T-helper 2 cell treated with Interferon-gamma antibody and Interleukin-4, amounts not matched to agents 100 ng/mL and 5 ng/mL, for 36 hours (primary cell): ENCODE results near the gene PER2. TPM values are rescaled to one million over a fixed set of nuclear protein-coding genes. Genes with fewer than 3 reads are reported as not detected.
"Not testable (repeated sequence)": the region's sequence is repeated elsewhere in the genome, so short reads cannot be mapped to it uniquely, and the experiment has no call there.

Experiments
- intact Hi-C: fragments of 100-400 bp; cut with micrococcal nuclease; formaldehyde crosslinking; loops from one replicate; pipeline ENCODE4 v1.15.1; 2023
- total RNA-seq: library from RNA; stranded (reverse); gene quantifications from 2 replicates; pipeline ENCODE4 v1.2.3, GENCODE V29; 2022

Gene PER2, protein sequence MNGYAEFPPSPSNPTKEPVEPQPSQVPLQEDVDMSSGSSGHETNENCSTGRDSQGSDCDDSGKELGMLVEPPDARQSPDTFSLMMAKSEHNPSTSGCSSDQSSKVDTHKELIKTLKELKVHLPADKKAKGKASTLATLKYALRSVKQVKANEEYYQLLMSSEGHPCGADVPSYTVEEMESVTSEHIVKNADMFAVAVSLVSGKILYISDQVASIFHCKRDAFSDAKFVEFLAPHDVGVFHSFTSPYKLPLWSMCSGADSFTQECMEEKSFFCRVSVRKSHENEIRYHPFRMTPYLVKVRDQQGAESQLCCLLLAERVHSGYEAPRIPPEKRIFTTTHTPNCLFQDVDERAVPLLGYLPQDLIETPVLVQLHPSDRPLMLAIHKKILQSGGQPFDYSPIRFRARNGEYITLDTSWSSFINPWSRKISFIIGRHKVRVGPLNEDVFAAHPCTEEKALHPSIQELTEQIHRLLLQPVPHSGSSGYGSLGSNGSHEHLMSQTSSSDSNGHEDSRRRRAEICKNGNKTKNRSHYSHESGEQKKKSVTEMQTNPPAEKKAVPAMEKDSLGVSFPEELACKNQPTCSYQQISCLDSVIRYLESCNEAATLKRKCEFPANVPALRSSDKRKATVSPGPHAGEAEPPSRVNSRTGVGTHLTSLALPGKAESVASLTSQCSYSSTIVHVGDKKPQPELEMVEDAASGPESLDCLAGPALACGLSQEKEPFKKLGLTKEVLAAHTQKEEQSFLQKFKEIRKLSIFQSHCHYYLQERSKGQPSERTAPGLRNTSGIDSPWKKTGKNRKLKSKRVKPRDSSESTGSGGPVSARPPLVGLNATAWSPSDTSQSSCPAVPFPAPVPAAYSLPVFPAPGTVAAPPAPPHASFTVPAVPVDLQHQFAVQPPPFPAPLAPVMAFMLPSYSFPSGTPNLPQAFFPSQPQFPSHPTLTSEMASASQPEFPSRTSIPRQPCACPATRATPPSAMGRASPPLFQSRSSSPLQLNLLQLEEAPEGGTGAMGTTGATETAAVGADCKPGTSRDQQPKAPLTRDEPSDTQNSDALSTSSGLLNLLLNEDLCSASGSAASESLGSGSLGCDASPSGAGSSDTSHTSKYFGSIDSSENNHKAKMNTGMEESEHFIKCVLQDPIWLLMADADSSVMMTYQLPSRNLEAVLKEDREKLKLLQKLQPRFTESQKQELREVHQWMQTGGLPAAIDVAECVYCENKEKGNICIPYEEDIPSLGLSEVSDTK (N-terminal part only)
- 17.6 and 19.4 TPM in 2 replicates for total RNA-seq

DNA sequence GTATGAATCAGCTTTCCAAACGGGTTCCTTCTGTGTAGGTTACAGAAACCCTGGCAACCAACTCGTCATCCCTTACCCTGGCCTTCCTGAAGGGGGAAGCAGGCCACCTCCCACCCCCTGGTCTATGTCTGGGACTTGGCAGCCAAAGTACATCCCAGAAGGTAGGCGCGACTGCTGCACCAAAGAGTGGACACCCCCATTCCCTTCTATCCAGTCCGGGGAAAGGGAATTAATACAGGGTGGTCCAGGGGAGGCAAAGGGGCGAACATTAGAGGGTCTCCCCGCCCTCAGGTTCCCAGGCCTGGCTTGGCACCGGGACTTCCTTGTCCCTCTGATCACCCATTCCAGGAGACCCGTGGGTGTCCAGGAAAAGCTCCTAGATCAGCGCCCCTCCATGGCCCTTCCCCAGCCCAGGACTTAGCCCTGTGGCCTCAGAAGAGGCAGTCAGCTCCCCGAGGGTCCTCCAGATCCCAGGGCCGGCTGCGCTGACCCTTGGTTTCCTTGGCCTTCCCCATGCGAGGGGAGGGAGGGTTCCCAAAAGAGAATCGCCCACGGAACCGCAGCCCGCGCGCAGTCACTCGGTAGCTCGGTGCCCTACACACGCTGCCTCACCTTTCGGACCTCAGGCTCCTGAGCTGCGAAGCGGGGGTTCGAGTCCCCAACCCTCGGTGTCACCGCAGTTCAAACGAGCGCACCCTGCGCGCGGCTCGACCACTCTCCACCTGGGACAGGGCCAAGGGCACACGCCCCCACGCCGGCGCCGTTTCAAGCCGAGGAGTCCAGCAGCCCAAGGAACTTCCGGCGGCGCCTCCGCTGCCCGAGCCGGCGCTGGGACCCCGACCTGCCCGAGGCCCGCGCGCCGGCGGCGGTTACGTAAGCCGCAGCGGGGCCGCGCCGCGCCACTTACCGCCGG, at the start of gene PER2:
TSS of gene PER2 (minus strand) at position 874 of the 913 bp plus-strand sequence. CDS start 10,674 bp downstream, outside the sequence.
- intact Hi-C loops = loop anchor here (1.0 to 5.0 kb wide), 8 partner anchors 32 to 1114 kb away; partner anchors contain the start of genes ASB1, HDAC4, HES6 and ILKAP

DNA sequence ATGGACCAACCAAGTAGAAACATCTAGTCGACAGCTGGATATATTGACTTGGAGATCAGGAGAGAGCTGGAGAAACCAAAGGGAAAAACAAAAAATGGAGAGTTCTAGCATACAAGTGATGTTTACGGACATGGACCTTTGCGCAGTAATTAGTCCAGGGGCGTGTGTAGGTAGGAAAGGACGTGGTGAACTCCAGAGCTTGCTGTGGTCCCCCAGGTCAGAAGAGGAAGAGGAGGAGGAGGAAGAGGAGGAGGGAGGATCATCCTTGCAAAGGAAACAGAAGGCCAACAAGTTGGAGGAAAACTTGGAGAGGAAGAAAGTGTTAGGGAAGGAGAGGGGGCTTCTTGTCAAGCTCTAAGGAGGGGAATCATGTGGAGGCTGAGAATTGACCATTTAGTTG, 49.4 kb upstream of the PER2 start:
- intact Hi-C loops = no loop called here

DNA sequence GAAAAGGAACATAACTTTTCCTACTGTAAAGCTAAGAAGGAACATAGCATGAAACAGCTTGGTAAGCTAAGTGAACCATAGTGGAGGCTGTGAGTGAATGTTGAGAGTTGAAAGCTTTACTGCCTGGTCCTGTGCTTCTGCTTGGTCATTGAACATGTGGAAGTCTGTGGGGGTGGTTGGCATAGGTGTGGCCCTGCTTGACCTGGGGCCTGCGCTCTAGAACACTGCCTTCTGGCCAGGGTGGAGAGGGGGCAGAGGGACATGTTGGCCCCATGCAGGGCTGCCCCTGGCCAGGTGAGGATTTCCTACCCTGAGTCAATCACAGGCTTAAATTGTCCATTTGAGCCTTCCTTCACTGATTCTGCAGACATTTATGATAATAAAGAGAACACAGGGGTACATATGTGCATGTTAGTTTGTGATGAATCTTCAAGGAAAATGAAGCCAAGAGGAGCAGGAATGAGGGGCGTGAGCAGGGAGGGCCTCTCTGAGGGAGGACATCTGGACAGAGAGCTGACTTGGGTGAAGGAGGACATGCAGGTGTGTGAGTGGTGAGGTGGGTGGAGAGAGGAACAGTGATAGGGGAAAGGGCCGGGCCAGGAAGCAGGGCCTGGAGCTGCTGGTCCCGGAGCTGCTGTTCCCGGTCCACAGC, 48.5 kb upstream of the PER2 start:
- intact Hi-C loops = no loop called here

DNA sequence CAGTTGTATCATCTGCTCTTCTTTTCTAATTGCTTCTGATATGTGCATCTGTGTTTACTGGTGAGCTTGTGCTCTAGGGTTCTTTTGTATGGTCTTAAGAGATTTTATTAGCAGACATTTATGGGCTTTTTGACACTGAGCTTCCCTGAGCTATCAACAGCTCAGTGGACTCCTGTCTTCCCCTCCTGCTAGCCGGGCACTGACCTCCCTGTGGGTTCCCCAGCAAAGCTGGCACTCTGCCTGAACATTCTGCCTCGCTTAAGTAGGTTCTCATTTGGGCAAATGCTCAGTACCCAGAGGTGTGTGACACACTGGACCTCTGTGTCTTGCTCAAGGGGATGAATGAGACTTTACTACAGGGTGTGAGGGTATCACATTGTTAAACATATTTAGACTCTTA, 47.7 kb upstream of the PER2 start:
- intact Hi-C loops = no loop called here

DNA sequence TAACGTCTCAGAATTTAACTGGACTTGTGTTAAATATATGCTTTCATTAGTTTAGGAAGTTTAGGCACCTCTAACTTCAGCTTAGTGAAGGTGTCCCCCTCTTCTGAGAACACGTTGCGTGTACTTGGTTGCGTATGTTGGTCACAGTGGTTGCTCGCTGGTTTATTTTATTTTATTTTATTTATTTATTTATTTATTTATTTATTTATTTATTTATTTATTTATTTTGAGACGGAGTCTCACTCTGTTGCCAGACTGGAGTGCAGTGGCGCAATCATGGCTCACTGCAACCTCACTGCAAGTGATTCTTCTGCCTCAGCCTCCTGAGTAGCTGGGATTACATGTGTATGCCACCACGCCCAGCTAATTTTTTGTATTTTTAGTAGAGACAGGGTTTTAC, 47.2 kb upstream of the PER2 start:
- intact Hi-C loops = not testable (repeated sequence)

DNA sequence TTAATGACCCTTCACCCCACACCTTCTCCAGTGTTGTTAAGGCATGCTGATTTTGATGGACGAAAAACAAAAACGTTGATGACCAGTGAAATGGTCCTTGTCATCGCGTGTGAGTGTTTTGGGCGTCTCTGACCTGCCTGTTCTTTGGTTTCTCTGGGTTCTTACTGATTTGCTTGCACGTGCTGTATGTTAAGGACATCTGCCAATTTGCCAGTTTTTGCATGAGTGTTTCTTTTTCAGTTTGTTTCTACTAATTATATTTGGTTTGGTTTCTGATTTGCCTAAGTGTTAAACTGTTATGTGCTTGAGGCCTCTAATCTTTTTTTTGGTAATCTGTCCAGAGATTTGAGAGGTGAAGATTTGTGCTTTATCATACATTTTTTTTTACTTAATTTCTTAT, 46.5 kb upstream of the PER2 start:
- intact Hi-C loops = no loop called here

DNA sequence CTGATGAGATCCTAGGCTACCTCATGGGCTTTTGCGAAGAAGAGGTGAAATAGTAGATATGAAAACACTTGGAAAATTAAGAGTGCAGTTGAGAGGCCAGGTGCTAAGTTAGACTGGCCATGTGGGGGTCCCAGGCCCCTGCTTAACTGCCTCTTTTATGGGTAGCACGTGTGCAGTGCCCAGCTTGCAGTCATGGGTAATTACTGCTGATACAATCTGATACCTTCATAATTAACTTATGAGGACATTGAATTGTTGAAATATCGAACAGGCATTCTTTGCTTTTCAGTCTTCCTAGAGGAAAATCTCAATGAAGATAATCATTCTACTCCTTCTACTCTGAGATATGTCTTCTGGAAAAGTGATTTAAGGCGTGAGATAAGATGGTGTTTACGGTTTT, 43.5 kb upstream of the PER2 start:
- intact Hi-C loops = no loop called here

DNA sequence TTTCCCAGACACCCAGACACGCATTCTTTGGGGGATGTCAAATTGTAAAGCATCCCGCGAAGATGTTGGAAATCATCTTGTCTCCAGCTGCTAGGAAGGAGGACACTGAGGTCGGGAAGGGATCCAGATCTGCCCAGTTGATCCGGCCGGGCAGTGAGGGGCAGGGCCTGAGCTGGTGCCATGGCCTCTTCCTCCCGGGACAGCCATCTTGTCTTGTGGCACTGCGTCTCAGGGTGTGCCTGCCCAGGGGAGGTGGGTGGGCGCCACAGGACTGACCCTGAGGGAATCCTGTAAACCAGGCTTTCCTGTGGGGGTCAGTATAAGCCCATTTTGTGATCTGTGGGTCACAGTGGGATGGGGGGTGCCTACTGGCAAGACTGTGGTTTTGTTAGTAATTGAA, 42.0 kb upstream of the PER2 start:
- intact Hi-C loops = no loop called here

DNA sequence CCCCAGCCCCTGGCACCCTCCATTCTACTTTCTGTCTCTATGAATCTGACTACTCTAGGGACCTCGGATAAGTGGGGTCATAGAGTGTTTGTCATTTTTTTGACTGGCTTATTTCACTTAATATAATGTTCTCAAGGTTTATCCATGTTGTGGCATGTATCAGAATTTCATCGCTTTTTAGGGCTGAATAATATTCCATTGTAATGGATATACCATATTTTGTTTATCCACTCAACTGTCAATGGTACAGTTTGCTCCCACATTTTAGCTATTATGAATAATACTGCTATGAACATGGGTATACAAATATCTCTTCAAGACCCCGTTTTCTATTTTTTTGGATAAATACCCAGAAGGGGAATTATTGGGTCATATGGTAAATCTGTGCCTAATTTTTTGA, 39.3 kb upstream of the PER2 start:
- intact Hi-C loops = no loop called here

DNA sequence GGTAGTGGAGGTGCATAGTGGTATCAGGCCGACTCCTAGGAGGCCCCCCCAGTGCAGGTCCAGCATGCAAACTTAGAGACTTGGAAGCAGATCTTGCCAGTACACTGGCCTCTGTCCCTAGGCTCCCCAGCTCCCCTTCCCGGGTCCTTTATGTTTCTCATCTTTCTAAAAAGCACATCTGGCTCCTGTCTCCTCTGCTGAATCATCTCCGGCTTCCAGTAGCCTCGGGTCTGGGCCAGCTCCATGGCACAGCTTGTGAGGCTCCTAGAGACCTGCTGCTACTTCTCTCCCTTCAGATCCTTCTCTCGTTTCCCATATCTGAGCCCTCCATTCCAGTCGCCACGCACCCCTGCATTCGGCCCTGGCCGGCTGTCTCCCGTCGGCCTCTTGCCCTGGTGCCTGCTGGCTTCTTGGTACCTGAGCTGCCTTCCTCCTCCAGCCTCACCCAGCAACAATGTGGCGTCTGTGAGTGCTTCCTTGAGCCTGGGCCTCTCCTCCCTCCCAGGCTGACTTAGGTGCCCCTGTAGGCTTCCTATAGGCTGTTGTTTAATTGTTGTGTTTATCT, 38.5 kb upstream of the PER2 start:
- intact Hi-C loops = no loop called here

DNA sequence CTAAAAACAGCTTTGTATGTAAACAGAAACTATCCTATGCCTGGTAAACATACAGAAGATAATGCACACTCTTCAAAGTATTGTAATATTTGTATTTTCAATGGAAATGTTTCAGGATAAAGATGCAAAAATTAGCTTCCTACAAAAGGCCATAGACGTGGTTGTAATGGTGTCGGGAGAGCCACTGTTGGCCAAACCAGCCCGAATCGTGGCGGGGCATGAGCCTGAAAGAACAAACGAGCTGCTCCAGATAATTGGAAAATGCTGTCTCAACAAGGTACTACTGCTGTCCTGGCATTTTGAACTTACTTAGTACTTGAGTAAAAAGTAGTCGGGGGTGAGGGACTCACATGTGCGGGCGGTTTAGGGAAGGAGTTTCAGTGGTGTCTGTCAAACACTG, 37.3 kb upstream of the PER2 start:
- intact Hi-C loops = no loop called here

DNA sequence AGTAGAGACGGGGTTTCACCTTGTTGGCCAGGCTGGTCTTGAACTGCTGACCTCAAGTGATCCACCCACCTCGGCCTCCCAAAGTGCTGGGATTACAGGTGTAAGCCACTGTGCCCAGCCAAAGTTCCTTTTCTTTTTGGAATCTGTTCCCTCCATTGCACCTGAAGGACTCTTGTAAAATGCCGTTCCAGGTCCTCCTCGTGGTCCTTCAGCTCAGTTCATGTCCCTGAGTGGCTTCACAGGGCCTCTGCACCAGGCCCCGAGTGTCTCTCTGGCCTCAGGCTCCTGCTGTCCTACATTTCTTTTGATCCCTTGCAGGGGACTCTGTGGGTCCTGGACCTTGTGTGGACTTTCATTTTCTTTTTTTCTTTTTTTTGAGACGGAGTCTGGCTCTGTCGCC, 35.8 kb upstream of the PER2 start:
- intact Hi-C loops = not testable (repeated sequence)

DNA sequence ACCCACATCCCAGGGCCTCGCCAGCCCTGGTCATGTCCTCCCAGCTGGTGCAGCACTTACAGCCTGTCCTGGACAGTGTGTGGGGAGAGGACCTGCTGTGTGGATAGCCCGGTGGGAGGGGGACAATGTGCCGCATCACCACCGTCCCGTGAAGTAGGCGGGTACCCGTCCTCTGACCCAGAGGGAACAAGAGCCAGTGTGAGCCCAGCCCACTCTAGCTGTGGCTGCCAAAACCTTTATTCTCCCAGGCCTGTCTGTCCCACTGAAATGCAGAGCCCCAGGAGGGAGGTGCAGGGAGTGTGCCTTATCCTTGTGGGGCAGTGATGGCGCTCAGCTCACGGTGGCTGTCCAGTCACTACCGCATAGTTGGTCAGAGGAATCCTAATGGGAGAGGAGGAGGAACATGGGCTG, 33.6 kb upstream of the PER2 start:
- intact Hi-C loops = no loop called here

DNA sequence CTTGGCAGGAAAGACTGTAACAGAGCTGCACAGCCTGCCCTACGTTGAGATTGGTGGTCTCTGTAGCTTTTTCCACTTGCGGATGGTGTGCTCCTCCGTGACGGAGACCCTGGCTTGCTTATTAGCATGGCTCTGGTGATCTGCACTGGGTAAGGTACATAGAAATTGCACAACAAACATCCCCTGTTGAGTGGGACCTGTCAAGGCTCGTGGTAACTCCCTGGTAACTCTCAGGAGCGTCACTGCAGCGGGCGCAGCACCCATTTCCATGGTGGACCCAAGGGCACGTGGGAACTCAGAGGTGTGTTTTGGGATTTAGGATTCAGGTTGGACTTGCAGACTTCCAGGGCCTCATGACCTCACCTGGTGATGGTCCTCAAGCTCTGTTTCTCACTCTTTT, 33.1 kb upstream of the PER2 start:
- intact Hi-C loops = no loop called here

DNA sequence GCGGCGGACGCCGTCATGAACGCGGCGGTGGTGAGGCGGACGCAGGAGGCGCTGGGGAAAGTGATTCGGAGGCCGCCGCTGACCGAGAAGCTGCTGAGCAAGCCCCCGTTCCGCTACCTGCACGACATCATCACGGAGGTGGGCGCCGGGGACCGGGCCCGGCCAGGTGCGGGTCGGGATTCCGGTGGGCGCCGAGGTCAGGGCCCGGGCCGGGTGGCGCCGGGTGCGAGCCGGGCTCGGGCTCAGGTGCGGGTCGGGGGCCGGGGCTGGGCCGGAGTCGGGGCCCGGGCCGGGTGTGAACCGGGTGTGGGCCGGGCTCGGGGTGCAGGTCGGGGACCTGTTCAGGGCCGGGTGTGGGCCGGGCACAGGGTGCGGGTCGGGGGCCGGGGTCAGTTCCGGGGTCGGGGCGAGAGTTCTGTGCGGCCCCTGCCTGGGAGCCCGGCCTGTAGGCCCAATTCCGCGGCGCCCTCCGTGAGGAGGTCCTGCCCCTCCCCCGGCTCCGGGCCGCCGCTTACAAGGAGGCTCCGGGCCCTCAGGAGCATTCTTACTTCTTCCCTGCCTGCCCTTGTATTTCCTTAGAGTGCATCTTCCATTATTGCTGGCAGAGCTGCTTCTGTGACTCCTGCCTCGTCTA, 32.4 kb upstream of the PER2 start:
- intact Hi-C loops = loop anchor here (1.0 kb wide), 2 partner anchors 32 to 106 kb away; partner anchors contain the start of genes ASB1 and PER2

DNA sequence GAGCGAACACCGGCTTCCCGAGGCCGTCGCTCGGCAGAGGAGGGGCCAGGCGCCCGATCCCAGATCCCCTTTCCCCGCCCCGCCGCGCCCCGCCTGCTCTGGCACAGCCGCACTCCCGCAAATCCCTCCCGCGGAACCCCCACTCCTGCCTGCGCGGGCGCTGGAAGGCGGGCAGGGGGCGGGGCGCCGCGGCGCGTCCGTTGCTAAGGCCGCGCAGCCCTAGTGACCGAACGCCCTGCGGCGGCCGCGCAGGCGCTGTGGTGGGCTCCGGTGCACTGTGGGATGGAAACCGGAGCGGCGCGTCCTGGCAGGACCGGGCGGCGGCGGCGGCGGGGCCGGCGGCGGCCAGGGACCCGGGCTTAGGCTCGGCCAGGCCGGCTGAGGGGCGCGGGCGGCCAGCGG, 31.8 kb upstream of the PER2 start, which contains the start of gene TRAF3IP1:
TSS of gene TRAF3IP1 (plus strand) at position 273 of the 402 bp plus-strand sequence. CDS start 145 bp downstream, outside the sequence.
- intact Hi-C loops = loop anchor here (1.0 kb wide), 2 partner anchors 32 to 106 kb away; partner anchors contain the start of genes ASB1 and PER2

DNA sequence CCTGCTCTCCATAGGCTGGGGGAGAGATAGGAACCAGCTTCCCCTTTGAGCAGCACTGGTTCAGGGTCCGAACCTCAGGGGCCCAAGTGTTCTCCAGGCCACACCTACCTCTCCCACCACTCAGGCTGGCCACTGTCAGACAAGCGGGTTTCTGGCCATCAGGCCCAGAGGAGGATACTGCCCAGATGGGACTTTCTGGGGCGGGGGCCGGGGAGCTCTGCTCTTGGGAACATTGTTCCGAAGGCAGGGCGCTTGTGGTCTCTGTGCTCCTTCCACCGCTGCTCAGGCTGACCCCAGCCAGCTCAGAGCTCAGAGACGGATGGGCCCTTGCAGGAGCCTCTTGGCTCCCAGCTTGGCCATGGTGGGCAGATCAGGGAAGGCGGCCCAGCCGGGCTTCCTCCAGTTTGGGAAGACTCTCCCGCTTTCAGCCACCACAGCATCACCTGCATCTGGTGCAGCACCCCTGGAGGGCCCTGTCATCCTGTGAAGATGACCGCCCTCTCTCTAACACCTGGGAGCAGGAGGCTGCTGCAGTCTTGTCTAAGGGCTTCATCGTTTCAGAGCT, 26.7 kb upstream of the PER2 start:
- intact Hi-C loops = no loop called here

DNA sequence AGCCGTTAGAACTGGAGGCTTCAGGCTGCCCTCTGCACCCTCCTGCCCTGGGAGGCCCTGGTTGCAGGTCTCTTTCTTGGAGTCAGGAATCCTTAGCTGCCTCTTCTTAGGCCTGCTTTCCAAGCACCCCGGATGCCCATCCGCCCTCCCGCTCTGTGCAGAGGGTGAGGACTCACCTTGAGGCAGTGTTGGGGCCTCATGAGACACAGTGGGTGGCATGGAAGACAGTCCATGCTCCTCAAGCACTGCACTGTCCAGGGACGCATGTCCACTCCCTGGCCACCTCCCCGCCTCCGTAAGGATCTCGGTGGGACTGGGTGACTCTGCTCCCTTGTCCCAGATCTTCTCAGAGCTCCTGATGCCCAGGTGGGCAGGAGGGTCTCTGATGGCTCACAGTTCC, 26.2 kb upstream of the PER2 start:
- intact Hi-C loops = no loop called here

DNA sequence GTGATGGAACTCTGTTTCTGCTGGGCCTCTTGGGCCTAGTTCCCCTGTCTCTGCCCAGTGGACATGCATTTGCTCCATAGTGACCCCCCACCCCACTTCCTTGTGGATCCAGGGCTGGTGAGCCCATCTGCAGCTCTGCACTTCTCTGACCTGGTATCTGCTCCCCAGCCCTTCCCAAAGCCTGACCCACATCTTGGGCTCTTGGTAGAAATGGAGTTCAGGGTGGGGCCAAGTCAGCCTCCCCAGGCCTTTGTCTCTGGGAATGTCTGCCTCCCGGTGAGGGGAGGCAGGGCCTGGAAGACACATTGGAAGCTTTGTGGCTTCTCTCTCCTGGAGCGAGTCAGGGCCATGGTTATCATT, 25.6 kb upstream of the PER2 start:
- intact Hi-C loops = no loop called here
